Endothelial cell of umbilical vein (primary cell): ENCODE measurements around the gene HAP1. TPM values are rescaled to one million over a fixed set of nuclear protein-coding genes. Genes with fewer than 3 reads are reported as not detected.

Experiments
- BruUV-seq: library from RNA; stranded (reverse); fragments of 400-500 nt; replicated peaks from 2 replicates; lab custom pipeline; 2021; lab: Mats Ljungman, UMichigan
- CTCF ChIA-PET: fragments of 300-600, 350-600 bp; sonication (Branson Sonifier 250); formaldehyde crosslinking; loops from one replicate; lab custom pipeline; 2021; ENCODE audit warnings: antibody characterized with exemption, inconsistent platforms; lab: Charles Lee
- POLR2A ChIA-PET: fragments of 300-600, 350-600 bp; sonication (Branson Sonifier 250); formaldehyde crosslinking; loops from one replicate; lab custom pipeline; 2021; ENCODE audit warnings: antibody characterized with exemption, inconsistent platforms; lab: Charles Lee
- DNase-seq: peaks from one replicate; pipeline ENCODE4 v3.0.0-alpha.2; 2011; ENCODE audit warnings: low read depth, low spot score
- FAIRE-seq: peaks from 2 replicates; lab custom pipeline; 2011; peaks lifted over from hg19 to GRCh38; lab: Jason Lieb, UNC
- H2AFZ ChIP-seq: 2 replicates; pipeline ENCODE4 v1.6.0; 2012; ENCODE audit warnings: low read depth, low read length, control low read depth, inconsistent platforms
- H3K27ac ChIP-seq: 2 replicates; pipeline ENCODE4 v1.5.1; 2011; ENCODE audit warnings: low read depth, mild to moderate bottlenecking, control low read depth, low read length, moderate library complexity; ENCODE audit not compliant: insufficient read depth
- H3K27me3 ChIP-seq, 2 experiments: 2 replicates each; pipeline versions ENCODE4 v1.6.0 to v1.6.1; 2011; ENCODE audit warnings: low read length in 2 of 2, mixed read lengths in 1 of 2; ENCODE audit not compliant: control insufficient read depth in 2 of 2, insufficient read depth in 2 of 2
- H3K36me3 ChIP-seq, 2 experiments: 2 replicates in 1 of 2; 3 replicates in 1 of 2; pipeline ENCODE4 v1.5.1; 2011; ENCODE audit warnings: low read length in 2 of 2, mild to moderate bottlenecking in 1 of 2, moderate library complexity in 1 of 2; ENCODE audit not compliant: control insufficient read depth in 2 of 2, insufficient read depth in 2 of 2; ENCODE audit errors: extremely low read depth in 1 of 2
- H3K4me1 ChIP-seq: 3 replicates; pipeline ENCODE4 v1.5.1; 2011; ENCODE audit warnings: mild to moderate bottlenecking, low read length; ENCODE audit not compliant: control insufficient read depth, insufficient read depth; ENCODE audit errors: extremely low read depth
- H3K4me2 ChIP-seq: 2 replicates; pipeline ENCODE4 v1.6.1; 2011; ENCODE audit warnings: low read length, control low read depth, mixed read lengths; ENCODE audit not compliant: insufficient read depth
- H3K4me3 ChIP-seq, 3 experiments: fragments of 200-600 bp in 1 of 3; sonication (generic), shearing (Covaris generic) in 1 of 3; replicated peaks in 1 of 3; 2 replicates each; pipeline ENCODE4 v1.5.1; 2011 to 2016; ENCODE audit warnings: control low read depth in 3 of 3, low read length in 3 of 3, mild to moderate bottlenecking in 2 of 3, inconsistent platforms in 1 of 3, low read depth in 1 of 3, moderate library complexity in 1 of 3; ENCODE audit not compliant: insufficient read depth in 1 of 3
- H3K79me2 ChIP-seq: 2 replicates; pipeline ENCODE4 v1.6.0; 2012; ENCODE audit warnings: low read length, inconsistent platforms; ENCODE audit not compliant: control insufficient read depth, insufficient read depth
- H3K9ac ChIP-seq: replicated peaks from 2 replicates; pipeline ENCODE3; 2011; ENCODE audit warnings: low read length, control low read depth; ENCODE audit not compliant: insufficient read depth; ENCODE audit errors: extremely low read depth
- H3K9me1 ChIP-seq: replicated peaks from 3 replicates; pipeline ENCODE4 v1.6.0; 2011; ENCODE audit warnings: mild to moderate bottlenecking, low read length; ENCODE audit not compliant: control insufficient read depth, insufficient read depth; ENCODE audit errors: extremely low read depth
- H3K9me3 ChIP-seq: replicated peaks from 2 replicates; pipeline ENCODE4 v1.5.1; 2012; ENCODE audit warnings: low read length, inconsistent platforms; ENCODE audit not compliant: control insufficient read depth, insufficient read depth
- H4K20me1 ChIP-seq: replicated peaks from 2 replicates; pipeline ENCODE3; 2011; ENCODE audit warnings: mild to moderate bottlenecking, low read length; ENCODE audit not compliant: control insufficient read depth, insufficient read depth; ENCODE audit errors: extremely low read depth
- EZH2 ChIP-seq: IDR thresholded peaks from 2 replicates; pipeline ENCODE4 v1.6.1; 2012; ENCODE audit warnings: borderline replicate concordance, low read depth, mild to moderate bottlenecking, moderate library complexity, low read length, inconsistent platforms; ENCODE audit not compliant: severe bottlenecking
- FOS ChIP-seq: IDR thresholded peaks from 2 replicates; pipeline ENCODE4 v1.6.1; 2011; ENCODE audit warnings: mild to moderate bottlenecking, low read length, moderate library complexity, borderline replicate concordance; ENCODE audit not compliant: insufficient read depth
- GATA2 ChIP-seq: IDR thresholded peaks from 2 replicates; pipeline ENCODE4 v1.7.0; 2011; ENCODE audit warnings: low read depth, mild to moderate bottlenecking, moderate library complexity, mixed read lengths, low read length; ENCODE audit not compliant: insufficient read length, insufficient read depth
- JUN ChIP-seq: IDR thresholded peaks from 2 replicates; pipeline ENCODE4 v1.6.1; 2011; ENCODE audit warnings: borderline replicate concordance, low read depth; ENCODE audit not compliant: insufficient read length, insufficient read depth
- MYC ChIP-seq: IDR thresholded peaks from one replicate; pipeline ENCODE4 v1.6.1; 2011; ENCODE audit warnings: mild to moderate bottlenecking, low read depth, low read length
- POLR2A ChIP-seq: IDR thresholded peaks from 2 replicates; pipeline ENCODE4 v1.6.1; 2012; ENCODE audit warnings: low read depth, mild to moderate bottlenecking, control low read depth, low read length
- dilution Hi-C: fragments of 300-500 bp; cut with MboI; formaldehyde crosslinking; loops from one replicate; pipeline ENCODE4 v1.15.0; 2019; ENCODE audit warnings: low sequenced_read_pairs; ENCODE audit not compliant: extremely low pct_ligation_motif_present
- intact Hi-C: fragments of 100-400 bp; cut with micrococcal nuclease; formaldehyde crosslinking; loops from one replicate; pipeline ENCODE4 v1.10.0; 2022
- polyA plus RNA-seq, 4 experiments: library from polyadenylated mRNA; depleted of rRNA in 3 of 4; stranded (reverse) in 3 of 4; unstranded in 1 of 4; fragments of >200 nt; gene quantifications; 2 replicates each; pipeline versions ENCODE4 v1.2.1 to v1.2.3, GENCODE V29; 2011 to 2012; ENCODE audit warnings: missing spikeins in 1 of 4
- total RNA-seq: library from RNA; stranded (reverse); gene quantifications from 2 replicates; pipeline ENCODE4 v1.2.3, GENCODE V29; 2021

The HAP1 gene
- total and polyA plus RNA-seq, 2 donors (not counting 3 experiments of a cell fraction or from before 2014, with no cell fraction given): 0.07 to 0.24 TPM

- no peak overlapping the region for H3K4me2 ChIP-seq
- intact Hi-C loops (loop anchor here (5.0 kb wide), 1 partner anchor 147 kb away; no protein-coding TSS in a partner anchor), dilution Hi-C loops (loop anchor here (10.0 kb wide), 1 partner anchor 65 kb away; no protein-coding TSS in a partner anchor)
- H3K36me3 ChIP-seq: no peaks in the 10 kb centered on the region
- peaks cover under 1% of the 10 kb centered on the region for H3K4me1 ChIP-seq
- DNase-seq (no peak), FAIRE-seq (no peak)
- peaks cover 12 to 19% of the 10 kb centered on the region in 2 experiments for H3K27me3 ChIP-seq
- no peaks in the 10 kb centered on the region for H3K9me1 ChIP-seq
- no peak overlapping the region for H3K27ac ChIP-seq
- H3K79me2 ChIP-seq: no peaks in the 10 kb centered on the region
- H4K20me1 ChIP-seq: no peaks in the 10 kb centered on the region
- no peak overlapping the region for H2AFZ ChIP-seq
- H3K4me3 ChIP-seq: no peak overlapping the region
- ChIA-PET POLR2A (interaction anchor here (1.1 kb wide), 1 partner anchor 47 kb away, joined by 3 read pairs; the partner anchor contains the start of gene JUP), CTCF (interaction anchor here (1.1 to 4.6 kb wide), 8 partner anchors 14 to 72 kb away, joined by 3 to 50 read pairs (median 6); partner anchors contain the start of genes JUP and P3H4)
- no peaks in the 10 kb centered on the region for H3K9me3 ChIP-seq
- TF ChIP-seq JUN (no peak), EZH2 (no peak)
- H3K9ac ChIP-seq: no peak overlapping the region
- no TSS peak for BruUV-seq
Observed at GRCh38 chr17:41739661-41740352, 5.4 kb upstream of the HAP1 start.

GRCh38 chr17:41738801-41739112 lies 4.3 kb upstream of the HAP1 start:
- CTCF ChIA-PET: interaction anchor here (4.6 kb wide), 1 partner anchor 62 kb away, joined by 50 read pairs; no protein-coding TSS in a partner anchor
- no peak overlapping the region for H2AFZ ChIP-seq

More at GRCh38 chr17:41738801-41739112, 4.3 kb upstream of the HAP1 start:
- no peaks in the 10 kb centered on the region for H3K36me3 ChIP-seq
- POLR2A ChIA-PET: no interaction called here
- dilution Hi-C loops (no loop called here), intact Hi-C loops (loop anchor here (1.0 to 5.0 kb wide), 7 partner anchors 35 to 221 kb away; partner anchors contain the start of gene KLHL11)
- FAIRE-seq (no peak), DNase-seq (no peak)
- H3K4me2 ChIP-seq: no peak overlapping the region
- no TSS peak for BruUV-seq
- H3K27me3 ChIP-seq: peaks cover 22 to 23% of the 10 kb centered on the region in 2 experiments
- H3K79me2 ChIP-seq: no peaks in the 10 kb centered on the region
- H3K9ac ChIP-seq: no peak overlapping the region
- no peaks in the 10 kb centered on the region for H3K9me3 ChIP-seq
- H3K9me1 ChIP-seq: no peaks in the 10 kb centered on the region
- TF ChIP-seq FOS (no peak), POLR2A (no peak), GATA2 (no peak), MYC (no peak), JUN (no peak)
- peaks cover 2% of the 10 kb centered on the region for H3K4me1 ChIP-seq
- no peaks in the 10 kb centered on the region for H4K20me1 ChIP-seq
- H3K27ac ChIP-seq: no peak overlapping the region
- no peak overlapping the region for H3K4me3 ChIP-seq
